Neural cell (in vitro differentiated cells): Measurements from ENCODE around the gene CGRRF1. TPM values are rescaled to one million over a fixed set of nuclear protein-coding genes. Genes with fewer than 3 reads are reported as not detected.

Experiments used
- H2AFZ ChIP-seq: fragments of 200-600, 300-800 bp; sonication (generic), shearing (Covaris generic); 2 replicates; pipeline ENCODE4 v1.6.0; 2014; ENCODE audit warnings: low read depth, mild to moderate bottlenecking, antibody characterized with exemption, low read length, moderate library complexity
- H3F3A ChIP-seq: fragments of 200-600 bp; shearing (Covaris generic); 2 replicates; pipeline ENCODE4 v1.6.1; 2016; ENCODE audit warnings: mild to moderate bottlenecking, moderate library complexity, mixed read lengths, antibody characterized with exemption, low read length; ENCODE audit not compliant: insufficient read depth, poor library complexity, severe bottlenecking
- H3K27ac ChIP-seq: fragments of 200-600, 300-800 bp; sonication (generic), shearing (Covaris generic); 2 replicates; pipeline ENCODE4 v1.5.1; 2014; ENCODE audit warnings: mild to moderate bottlenecking, low read length, moderate library complexity
- H3K27me3 ChIP-seq: fragments of 300-800, 200-600 bp; sonication (generic), shearing (Covaris generic); 2 replicates; pipeline ENCODE4 v1.6.0; 2014; ENCODE audit warnings: mild to moderate bottlenecking, low read depth, low read length, moderate library complexity; ENCODE audit not compliant: insufficient read depth
- H3K36me3 ChIP-seq: fragments of 300-800, 200-600 bp; sonication (generic), shearing (Covaris generic); 2 replicates; pipeline ENCODE4 v1.5.1; 2014; ENCODE audit warnings: mild to moderate bottlenecking, antibody characterized with exemption, low read length, moderate library complexity; ENCODE audit not compliant: insufficient read depth
- H3K4me2 ChIP-seq: fragments of 300-800, 200-600 bp; sonication (generic), shearing (Covaris generic); 2 replicates; pipeline ENCODE4 v1.6.0; 2014; ENCODE audit warnings: mild to moderate bottlenecking, low read length
- H3K4me3 ChIP-seq: fragments of 300-800, 200-600 bp; sonication (generic), shearing (Covaris generic); 2 replicates; pipeline ENCODE4 v1.5.1; 2014; ENCODE audit warnings: mild to moderate bottlenecking, low read length, moderate library complexity
- H3K79me2 ChIP-seq: fragments of 200-600 bp; shearing (Covaris generic); replicated peaks from 2 replicates; pipeline ENCODE4 v1.6.0; 2014; ENCODE audit warnings: mild to moderate bottlenecking, low read length, moderate library complexity; ENCODE audit not compliant: insufficient read depth
- H3K9ac ChIP-seq: fragments of 300-800, 200-600 bp; sonication (generic), shearing (Covaris generic); 2 replicates; pipeline ENCODE4 v1.6.1; 2016; ENCODE audit warnings: mild to moderate bottlenecking, low read length, mixed read lengths
- H3K9me2 ChIP-seq: fragments of 200-600 bp; shearing (Covaris generic); 2 replicates; pipeline ENCODE4 v1.6.1; 2016; ENCODE audit warnings: mild to moderate bottlenecking, low read length, mixed read lengths; ENCODE audit not compliant: insufficient read depth
- H3K9me3 ChIP-seq: fragments of 200-600, 300-800 bp; sonication (generic), shearing (Covaris generic); 2 replicates; pipeline ENCODE4 v1.6.1; 2016; ENCODE audit warnings: mild to moderate bottlenecking, mixed run types, low read length, moderate library complexity, mixed read lengths
- H4K20me1 ChIP-seq: fragments of 200-600 bp; shearing (Covaris generic); 2 replicates; pipeline ENCODE4 v1.6.1; 2016; ENCODE audit warnings: mild to moderate bottlenecking, mixed run types; ENCODE audit not compliant: insufficient read depth
- CTCF ChIP-seq: fragments of 450-650 bp; IDR thresholded peaks from 2 replicates; pipeline ENCODE4 v1.5.1; 2014; ENCODE audit warnings: antibody characterized with exemption, mild to moderate bottlenecking, moderate library complexity; ENCODE audit not compliant: poor library complexity, severe bottlenecking
- EP300 ChIP-seq: fragments of 450-650 bp; conservative IDR thresholded peaks from 2 replicates; pipeline ENCODE4 v1.6.1; 2014; ENCODE audit warnings: antibody characterized with exemption, mild to moderate bottlenecking, moderate library complexity; ENCODE audit not compliant: poor library complexity, severe bottlenecking
- EZH2 ChIP-seq: fragments of 200-600, 300-800 bp; shearing (Covaris generic), sonication (generic); IDR thresholded peaks from 2 replicates; pipeline ENCODE4 v1.6.1; 2014; ENCODE audit warnings: antibody characterized with exemption, low read length, borderline replicate concordance, mild to moderate bottlenecking; ENCODE audit not compliant: insufficient read depth, poor library complexity, severe bottlenecking
- MXI1 ChIP-seq: fragments of 450-650 bp; conservative IDR thresholded peaks from 2 replicates; pipeline ENCODE4 v1.6.1; 2014; ENCODE audit warnings: antibody characterized with exemption, mild to moderate bottlenecking; ENCODE audit not compliant: poor library complexity, severe bottlenecking
- POLR2AphosphoS5 ChIP-seq: IDR thresholded peaks from 2 replicates; pipeline ENCODE4 v1.6.1; 2012
- RAD21 ChIP-seq: fragments of 450-650 bp; conservative IDR thresholded peaks from 2 replicates; pipeline ENCODE4 v1.6.1; 2014; ENCODE audit warnings: antibody characterized with exemption, mild to moderate bottlenecking, moderate library complexity
- SMC3 ChIP-seq: fragments of 450-650 bp; conservative IDR thresholded peaks from 2 replicates; pipeline ENCODE4 v1.6.1; 2014; ENCODE audit warnings: antibody characterized with exemption, mild to moderate bottlenecking, moderate library complexity; ENCODE audit not compliant: poor library complexity
- TAF1 ChIP-seq: IDR thresholded peaks from 2 replicates; pipeline ENCODE4 v1.6.1; 2012; ENCODE audit warnings: low read depth
- polyA plus RNA-seq: library from polyadenylated mRNA; depleted of rRNA; stranded (reverse); fragments of >200 nt; gene quantifications from 2 replicates; pipeline ENCODE4 v1.2.3, GENCODE V29; 2014
- TF ChIP-seq, protein P1 (sequence below): IDR thresholded peaks from 2 replicates; pipeline ENCODE4 v1.6.1; 2012; ENCODE audit warnings: borderline replicate concordance

Gene CGRRF1
- polyA plus RNA-seq, 1 donor from 2014 or later: 31.0 TPM

DNA sequence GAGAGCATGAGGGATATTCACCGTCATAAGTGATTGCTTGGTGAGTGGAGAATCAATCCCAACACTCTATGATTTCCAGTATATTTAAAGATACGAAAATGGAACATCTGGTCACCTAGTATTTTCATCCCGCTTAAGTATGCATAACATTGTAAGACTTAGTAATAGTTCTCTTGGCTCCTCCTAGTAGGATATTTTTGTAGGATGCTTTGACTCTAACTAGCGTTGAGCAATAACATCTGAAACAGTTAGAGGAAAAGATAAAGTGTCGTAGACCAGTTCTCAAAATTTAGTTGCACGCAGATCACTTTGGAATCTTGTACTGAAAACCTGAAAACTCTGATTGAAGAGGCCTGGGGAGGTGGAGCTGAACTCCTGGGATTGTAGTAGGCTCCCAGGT, 64.8 kb downstream of the CGRRF1 start:
- Histone ChIP-seq H3K4me2 (no peak overlapping the region), H2AFZ (no peak overlapping the region), H3K9me3 (no peaks in the 10 kb centered on the region), H3K36me3 (no peaks in the 10 kb centered on the region), H3K9me2 (no peaks in the 10 kb centered on the region), H3F3A (no peaks in the 10 kb centered on the region), H3K9ac (no peak overlapping the region), H3K79me2 (no peaks in the 10 kb centered on the region), H3K27me3 (no peaks in the 10 kb centered on the region), H3K27ac (no peak overlapping the region), H4K20me1 (no peaks in the 10 kb centered on the region), H3K4me3 (no peak overlapping the region)
- TF ChIP-seq EZH2 (no peak), TAF1 (no peak), CTCF (no peak), POLR2AphosphoS5 (no peak), EP300 (no peak)
- TF ChIP-seq, protein P1, sequence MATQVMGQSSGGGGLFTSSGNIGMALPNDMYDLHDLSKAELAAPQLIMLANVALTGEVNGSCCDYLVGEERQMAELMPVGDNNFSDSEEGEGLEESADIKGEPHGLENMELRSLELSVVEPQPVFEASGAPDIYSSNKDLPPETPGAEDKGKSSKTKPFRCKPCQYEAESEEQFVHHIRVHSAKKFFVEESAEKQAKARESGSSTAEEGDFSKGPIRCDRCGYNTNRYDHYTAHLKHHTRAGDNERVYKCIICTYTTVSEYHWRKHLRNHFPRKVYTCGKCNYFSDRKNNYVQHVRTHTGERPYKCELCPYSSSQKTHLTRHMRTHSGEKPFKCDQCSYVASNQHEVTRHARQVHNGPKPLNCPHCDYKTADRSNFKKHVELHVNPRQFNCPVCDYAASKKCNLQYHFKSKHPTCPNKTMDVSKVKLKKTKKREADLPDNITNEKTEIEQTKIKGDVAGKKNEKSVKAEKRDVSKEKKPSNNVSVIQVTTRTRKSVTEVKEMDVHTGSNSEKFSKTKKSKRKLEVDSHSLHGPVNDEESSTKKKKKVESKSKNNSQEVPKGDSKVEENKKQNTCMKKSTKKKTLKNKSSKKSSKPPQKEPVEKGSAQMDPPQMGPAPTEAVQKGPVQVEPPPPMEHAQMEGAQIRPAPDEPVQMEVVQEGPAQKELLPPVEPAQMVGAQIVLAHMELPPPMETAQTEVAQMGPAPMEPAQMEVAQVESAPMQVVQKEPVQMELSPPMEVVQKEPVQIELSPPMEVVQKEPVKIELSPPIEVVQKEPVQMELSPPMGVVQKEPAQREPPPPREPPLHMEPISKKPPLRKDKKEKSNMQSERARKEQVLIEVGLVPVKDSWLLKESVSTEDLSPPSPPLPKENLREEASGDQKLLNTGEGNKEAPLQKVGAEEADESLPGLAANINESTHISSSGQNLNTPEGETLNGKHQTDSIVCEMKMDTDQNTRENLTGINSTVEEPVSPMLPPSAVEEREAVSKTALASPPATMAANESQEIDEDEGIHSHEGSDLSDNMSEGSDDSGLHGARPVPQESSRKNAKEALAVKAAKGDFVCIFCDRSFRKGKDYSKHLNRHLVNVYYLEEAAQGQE: no peak

DNA sequence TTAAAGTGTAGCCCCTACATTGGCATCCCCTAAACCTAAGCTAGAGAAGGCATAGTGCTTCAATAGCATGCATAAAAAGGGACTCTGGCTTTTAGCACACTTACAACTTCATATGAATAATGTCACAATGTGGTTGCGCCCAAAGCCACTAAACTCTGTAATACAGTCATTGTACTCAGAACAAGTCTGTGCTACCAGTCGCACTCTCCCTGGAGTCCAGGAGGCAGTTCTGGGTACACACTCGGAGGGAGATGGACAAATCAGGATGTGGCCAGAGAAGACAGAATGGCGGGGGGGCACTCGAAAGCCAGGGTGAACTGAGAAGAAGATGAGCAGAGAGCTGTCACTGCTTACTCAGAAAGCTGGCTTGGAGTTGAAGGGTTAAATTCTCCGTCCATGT, 67.8 kb downstream of the CGRRF1 start:
- Histone ChIP-seq H3K9me2 (no peaks in the 10 kb centered on the region), H3F3A (no peaks in the 10 kb centered on the region), H3K36me3 (no peaks in the 10 kb centered on the region), H3K79me2 (no peaks in the 10 kb centered on the region), H3K4me2 (no peak overlapping the region), H3K27me3 (no peaks in the 10 kb centered on the region), H4K20me1 (no peaks in the 10 kb centered on the region), H2AFZ (no peak overlapping the region), H3K27ac (no peak overlapping the region), H3K9me3 (no peaks in the 10 kb centered on the region), H3K4me3 (no peak overlapping the region), H3K9ac (no peak overlapping the region)
- no peak for TF ChIP-seq EP300
- TF ChIP-seq MXI1: no peak
- TF ChIP-seq POLR2AphosphoS5: no peak
- no peak for TF ChIP-seq CTCF
- no peak for TF ChIP-seq RAD21
- no peak for TF ChIP-seq SMC3
- no peak for TF ChIP-seq EZH2
- TF ChIP-seq, protein P1: no peak
- no peak for TF ChIP-seq TAF1
